ENCODE results near the gene PF4V1.

PF4V1 gene

DNA sequence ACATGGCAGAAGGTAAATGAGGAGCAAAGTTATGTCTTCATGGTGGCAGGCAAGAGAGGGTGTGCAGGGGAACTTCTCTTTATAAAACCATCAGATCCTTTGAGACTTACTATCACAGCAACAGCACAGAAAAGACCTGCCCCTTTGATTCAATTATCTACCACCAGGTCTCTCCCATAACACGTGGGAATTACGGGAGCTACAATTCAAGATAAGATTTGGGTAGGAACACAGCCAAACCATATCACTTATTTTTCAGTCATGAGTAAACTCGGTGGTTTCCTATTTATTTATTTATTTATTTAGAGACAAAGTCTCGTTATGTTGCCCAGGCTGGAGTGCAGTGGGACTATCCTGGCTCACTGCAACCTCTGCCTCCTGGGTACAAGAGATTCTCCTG is 38.2 kb downstream of the PF4V1 start:
- Mint-ChIP-seq H3K27me3 (ENCODE audit: low read depth) (peaks cover 4% of the 10 kb centered on the region), H3K9me3 (no peaks in the 10 kb centered on the region), H3K36me3 (ENCODE audit: low read depth) (no peaks in the 10 kb centered on the region), H3K4me3 (no peak overlapping the region), H3K27ac (no peak overlapping the region), H3K4me1 (peaks cover 12% of the 10 kb centered on the region)
- TF ChIP-seq, protein P1, sequence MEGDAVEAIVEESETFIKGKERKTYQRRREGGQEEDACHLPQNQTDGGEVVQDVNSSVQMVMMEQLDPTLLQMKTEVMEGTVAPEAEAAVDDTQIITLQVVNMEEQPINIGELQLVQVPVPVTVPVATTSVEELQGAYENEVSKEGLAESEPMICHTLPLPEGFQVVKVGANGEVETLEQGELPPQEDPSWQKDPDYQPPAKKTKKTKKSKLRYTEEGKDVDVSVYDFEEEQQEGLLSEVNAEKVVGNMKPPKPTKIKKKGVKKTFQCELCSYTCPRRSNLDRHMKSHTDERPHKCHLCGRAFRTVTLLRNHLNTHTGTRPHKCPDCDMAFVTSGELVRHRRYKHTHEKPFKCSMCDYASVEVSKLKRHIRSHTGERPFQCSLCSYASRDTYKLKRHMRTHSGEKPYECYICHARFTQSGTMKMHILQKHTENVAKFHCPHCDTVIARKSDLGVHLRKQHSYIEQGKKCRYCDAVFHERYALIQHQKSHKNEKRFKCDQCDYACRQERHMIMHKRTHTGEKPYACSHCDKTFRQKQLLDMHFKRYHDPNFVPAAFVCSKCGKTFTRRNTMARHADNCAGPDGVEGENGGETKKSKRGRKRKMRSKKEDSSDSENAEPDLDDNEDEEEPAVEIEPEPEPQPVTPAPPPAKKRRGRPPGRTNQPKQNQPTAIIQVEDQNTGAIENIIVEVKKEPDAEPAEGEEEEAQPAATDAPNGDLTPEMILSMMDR (IDR thresholded peaks at IDR 0.05; ENCODE audit: unreplicated experiment in 3 of 3) = no peak

DNA sequence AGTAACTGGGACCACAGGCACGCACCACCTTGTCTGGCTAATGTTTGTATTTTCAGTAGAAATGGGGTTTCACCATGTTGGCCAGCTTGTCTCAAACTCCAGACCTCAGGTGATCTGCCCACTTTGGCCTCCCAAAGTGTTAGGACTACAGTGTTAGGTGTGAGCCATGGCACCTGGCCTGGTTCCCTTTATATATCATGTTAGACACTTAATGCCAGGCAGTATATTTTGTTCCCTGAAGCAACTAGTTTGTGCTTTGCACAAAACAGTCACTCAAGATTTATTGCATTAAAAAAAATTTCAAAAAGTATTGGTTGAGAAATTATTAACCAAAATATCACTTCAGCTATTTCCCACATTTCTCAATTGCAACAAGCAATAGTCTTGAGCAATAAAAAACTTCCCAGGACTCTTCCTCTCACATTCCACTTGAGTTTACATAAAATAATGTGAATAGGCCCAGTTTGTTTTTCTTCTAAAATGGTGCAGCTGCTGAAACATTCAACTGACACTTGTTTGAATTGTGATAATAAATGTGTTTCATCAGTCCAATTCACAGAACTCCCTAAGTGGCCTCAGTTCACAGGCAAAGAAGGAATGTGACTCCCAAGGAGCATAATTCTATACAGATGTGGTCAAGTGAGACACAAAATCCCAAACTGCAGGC is 38.8 kb downstream of the PF4V1 start:
- H3K27me3 Mint-ChIP-seq (ENCODE audit: low read depth) = peaks cover 4% of the 10 kb centered on the region
- H3K27ac Mint-ChIP-seq = peak overlapping the region; percentile 15 to 90 (median 64)
- no peaks in the 10 kb centered on the region for H3K36me3 Mint-ChIP-seq (ENCODE audit: low read depth)
- H3K4me1 Mint-ChIP-seq = peaks cover 12% of the 10 kb centered on the region
- TF ChIP-seq, protein P1 (IDR thresholded peaks at IDR 0.05; ENCODE audit: unreplicated experiment in 3 of 3) = no peak
- H3K9me3 Mint-ChIP-seq = no peaks in the 10 kb centered on the region
- H3K4me3 Mint-ChIP-seq = no peak overlapping the region

DNA sequence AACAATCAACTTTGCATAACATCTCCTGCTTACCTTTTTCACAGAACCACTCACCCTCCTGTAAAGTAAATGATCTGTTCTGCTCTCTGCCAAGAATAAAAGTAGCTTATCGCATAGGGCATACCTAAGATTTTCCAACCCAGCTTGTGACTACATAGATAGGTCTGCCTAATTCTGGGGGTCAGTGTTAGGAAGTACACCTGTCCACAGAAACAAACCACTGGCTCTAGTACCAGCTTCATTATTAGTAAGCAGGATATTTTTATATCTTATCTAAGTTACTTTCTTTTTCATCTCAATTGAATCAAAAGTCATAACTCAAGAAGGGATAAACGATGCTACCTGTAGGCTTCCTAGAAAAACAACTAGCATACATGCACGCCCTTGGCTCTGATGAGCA is 39.9 kb downstream of the PF4V1 start:
- Mint-ChIP-seq H3K4me3 (no peak overlapping the region), H3K27me3 (ENCODE audit: low read depth) (no peaks in the 10 kb centered on the region)
- TF ChIP-seq, protein P1 (IDR thresholded peaks at IDR 0.05; ENCODE audit: unreplicated experiment in 3 of 3) = no peak

DNA sequence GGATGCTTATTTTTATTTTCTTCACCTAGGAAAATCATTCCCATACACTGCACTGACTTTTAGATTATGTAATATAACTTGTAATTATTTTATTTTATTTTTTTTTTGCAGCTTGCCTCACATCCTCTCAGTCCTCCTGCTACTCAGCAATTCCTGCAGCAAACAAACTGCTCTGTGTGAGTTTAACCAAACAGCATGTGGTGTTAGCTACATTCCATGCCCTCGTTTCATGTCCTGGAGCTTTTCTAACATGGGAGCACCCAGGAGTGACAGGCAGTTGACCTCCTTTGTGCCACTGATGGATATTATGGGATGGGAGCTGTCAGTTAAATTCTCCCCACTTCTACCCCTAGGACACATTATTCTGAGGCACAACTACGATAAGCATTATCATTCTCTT is 40.9 kb downstream of the PF4V1 start:
- TF ChIP-seq, protein P1 (IDR thresholded peaks at IDR 0.05; ENCODE audit: unreplicated experiment in 3 of 3) = no peak
- no peak overlapping the region for H3K4me3 Mint-ChIP-seq
- no peak overlapping the region for H3K27ac Mint-ChIP-seq
- H3K4me1 Mint-ChIP-seq = peaks cover 12% of the 10 kb centered on the region
- H3K27me3 Mint-ChIP-seq (ENCODE audit: low read depth) = no peaks in the 10 kb centered on the region
- no peaks in the 10 kb centered on the region for H3K36me3 Mint-ChIP-seq (ENCODE audit: low read depth)
- no peaks in the 10 kb centered on the region for H3K9me3 Mint-ChIP-seq

More for the DNA sequence above, 39.9 kb downstream of the PF4V1 start:
- Mint-ChIP-seq H3K9me3 (no peaks in the 10 kb centered on the region), H3K27ac (peak overlapping the region in 1 of 3 experiments; percentile 90), H3K36me3 (ENCODE audit: low read depth) (no peaks in the 10 kb centered on the region), H3K4me1 (peaks cover 12% of the 10 kb centered on the region)

DNA sequence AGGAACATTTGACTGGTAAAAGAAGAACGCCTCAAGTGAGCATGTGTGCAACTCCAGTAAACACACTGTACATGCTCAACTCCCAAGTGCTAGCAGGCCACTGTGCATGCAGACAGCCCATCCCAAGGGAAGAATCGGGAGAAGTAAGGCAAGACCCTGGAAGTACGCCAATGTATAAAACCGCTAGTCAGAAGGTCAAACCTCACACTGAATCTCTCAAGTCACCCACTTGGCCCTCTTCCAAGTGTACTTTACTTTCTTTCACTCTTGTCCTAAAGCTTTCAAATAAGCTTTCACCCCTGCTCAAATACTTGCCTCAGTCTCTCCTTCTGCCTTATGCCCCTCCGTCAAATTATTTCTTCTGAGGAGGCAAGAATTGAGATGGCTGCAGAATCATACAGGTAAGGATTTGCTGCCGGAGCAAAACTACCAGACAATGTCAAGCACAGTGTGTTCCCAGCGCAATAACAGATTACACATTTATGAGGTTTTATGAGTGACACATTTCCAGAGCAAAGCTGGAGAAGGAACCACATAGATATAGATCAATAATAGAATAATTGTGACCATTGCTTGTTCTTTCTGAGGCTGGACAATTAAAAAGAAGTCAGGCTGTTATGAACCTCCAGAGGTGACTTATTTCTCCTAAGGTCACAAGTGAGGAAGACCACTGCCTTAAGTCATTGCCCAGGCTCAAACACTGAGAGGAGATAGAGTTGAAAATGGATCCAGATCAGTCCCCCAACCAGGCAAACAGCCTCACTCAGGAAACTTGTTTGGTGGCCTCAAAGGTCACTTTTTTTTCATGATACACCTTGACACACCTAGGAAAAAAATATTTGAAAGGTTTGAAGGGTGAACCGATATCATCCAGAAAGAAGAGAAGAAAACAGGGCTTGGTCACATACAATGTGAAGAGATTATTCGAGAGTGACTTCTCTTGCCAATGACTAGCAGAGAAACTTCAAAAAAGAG is 42.4 kb downstream of the PF4V1 start:
- Mint-ChIP-seq H3K27me3 (ENCODE audit: low read depth) (no peaks in the 10 kb centered on the region), H3K4me1 (peaks cover 12% of the 10 kb centered on the region), H3K9me3 (no peaks in the 10 kb centered on the region), H3K4me3 (no peak overlapping the region), H3K36me3 (ENCODE audit: low read depth) (no peaks in the 10 kb centered on the region), H3K27ac (no peak overlapping the region)
- TF ChIP-seq, protein P1 (IDR thresholded peaks at IDR 0.05; ENCODE audit: unreplicated experiment in 3 of 3) = no peak
